IMR-90 (cell line): Measurements from ENCODE around the gene RBM34. TPM values are rescaled to one million over a fixed set of nuclear protein-coding genes. Genes with fewer than 3 reads are reported as not detected.
A peak's percentile ranks its signal among the peaks of the same experiment; 100 is the strongest.

Source experiments
- ATAC-seq: fragments of 200-7000 bp; cut with Tn5 transposase; 2 replicates; pipeline ENCODE4 v1.9.1; 2020; ENCODE audit warnings: low read depth, mild to moderate bottlenecking, moderate library complexity
- BruUV-seq: library from RNA; stranded (reverse); fragments of 400-500 nt; replicated peaks from 2 replicates; lab custom pipeline; 2021; lab: Mats Ljungman, UMichigan
- CTCF ChIA-PET: fragments of 300-600 bp; formaldehyde crosslinking; extraction: SDS; loops from one replicate; lab custom pipeline; 2021; ENCODE audit warnings: antibody characterized with exemption; lab: Yijun Ruan, JAX
- POLR2A ChIA-PET: fragments of 300-600 bp; sonication (Branson Sonifier 250); formaldehyde crosslinking; loops from one replicate; lab custom pipeline; 2022; ENCODE audit warnings: antibody characterized with exemption; ENCODE audit not compliant: unreplicated experiment; lab: Charles Lee
- DNase-seq: peaks from one replicate; pipeline ENCODE4 v3.0.0; 2013
- H2AFZ ChIP-seq: replicated peaks from 2 replicates; pipeline ENCODE3; 2013; ENCODE audit warnings: low read length, mild to moderate bottlenecking; ENCODE audit not compliant: poor library complexity
- H2AK5ac ChIP-seq: 2 replicates; pipeline ENCODE4 v1.6.1; 2013; ENCODE audit warnings: low read depth, low read length, inconsistent platforms
- H2AK9ac ChIP-seq: replicated peaks from 2 replicates; pipeline ENCODE3; 2013; ENCODE audit warnings: mild to moderate bottlenecking, low read depth, low read length, moderate library complexity; ENCODE audit not compliant: poor library complexity
- H2BK120ac ChIP-seq: 2 replicates; pipeline ENCODE4 v1.6.1; 2013; ENCODE audit warnings: low read depth, low read length, inconsistent platforms
- H2BK15ac ChIP-seq: 3 replicates; pipeline ENCODE4 v1.6.1; 2013; ENCODE audit warnings: low read depth, low read length, inconsistent platforms
- H2BK20ac ChIP-seq: 2 replicates; pipeline ENCODE4 v1.6.1; 2013; ENCODE audit warnings: low read depth, mild to moderate bottlenecking, inconsistent platforms, low read length, moderate library complexity
- H2BK5ac ChIP-seq: 2 replicates; pipeline ENCODE4 v1.6.1; 2013; ENCODE audit warnings: mild to moderate bottlenecking, low read depth, low read length, inconsistent platforms; ENCODE audit not compliant: poor library complexity, severe bottlenecking
- H3K14ac ChIP-seq: replicated peaks from 2 replicates; pipeline ENCODE4 v1.6.1; 2013; ENCODE audit warnings: low read depth, low read length, inconsistent platforms
- H3K18ac ChIP-seq: 2 replicates; pipeline ENCODE4 v1.6.1; 2013; ENCODE audit warnings: low read depth, low read length, control low read depth
- H3K23ac ChIP-seq: 2 replicates; pipeline ENCODE4 v1.6.1; 2013; ENCODE audit warnings: low read depth, low read length, inconsistent platforms
- H3K27ac ChIP-seq: 2 replicates; pipeline ENCODE4 v1.5.1; 2013; ENCODE audit warnings: mild to moderate bottlenecking, control low read depth, low read length; ENCODE audit not compliant: insufficient read depth
- H3K27me3 ChIP-seq: 2 replicates; pipeline ENCODE4 v1.6.1; 2013; ENCODE audit warnings: low read length; ENCODE audit not compliant: control insufficient read depth, insufficient read depth
- H3K36me3 ChIP-seq: 2 replicates; pipeline ENCODE4 v1.6.1; 2013; ENCODE audit warnings: low read length, mixed read lengths; ENCODE audit not compliant: control insufficient read depth, insufficient read depth
- H3K4ac ChIP-seq: 2 replicates; pipeline ENCODE4 v1.6.1; 2013; ENCODE audit warnings: low read depth, low read length, inconsistent platforms
- H3K4me1 ChIP-seq: 2 replicates; pipeline ENCODE4 v1.6.1; 2013; ENCODE audit warnings: low read length, mixed read lengths; ENCODE audit not compliant: control insufficient read depth, insufficient read depth
- H3K4me2 ChIP-seq: 2 replicates; pipeline ENCODE4 v1.6.1; 2013; ENCODE audit warnings: low read depth, mild to moderate bottlenecking, control low read depth, low read length, moderate library complexity
- H3K4me3 ChIP-seq: 2 replicates; pipeline ENCODE4 v1.5.1; 2013; ENCODE audit warnings: low read depth, mild to moderate bottlenecking, control low read depth, low read length, moderate library complexity; ENCODE audit not compliant: insufficient read depth
- H3K56ac ChIP-seq: 2 replicates; pipeline ENCODE4 v1.6.1; 2013; ENCODE audit warnings: low read length, inconsistent platforms; ENCODE audit not compliant: insufficient read depth; ENCODE audit errors: extremely low read depth
- H3K79me1 ChIP-seq, 2 experiments: 2 replicates each; pipeline ENCODE4 v1.6.1; 2013; ENCODE audit warnings: low read length in 2 of 2, inconsistent platforms in 1 of 2, low read depth in 1 of 2
- H3K9ac ChIP-seq: 2 replicates; pipeline ENCODE4 v1.6.1; 2013; ENCODE audit warnings: low read depth, low read length, control low read depth
- H3K9me1 ChIP-seq: 2 replicates; pipeline ENCODE4 v1.6.1; 2013; ENCODE audit warnings: low read length, inconsistent platforms; ENCODE audit not compliant: insufficient read depth
- H3K9me3 ChIP-seq: 2 replicates; pipeline ENCODE4 v1.6.1; 2013; ENCODE audit warnings: low read length; ENCODE audit not compliant: control insufficient read depth, insufficient read depth
- H4K20me1 ChIP-seq: 2 replicates; pipeline ENCODE4 v1.6.1; 2013; ENCODE audit warnings: low read length, inconsistent platforms; ENCODE audit not compliant: insufficient read depth
- H4K5ac ChIP-seq: 2 replicates; pipeline ENCODE4 v1.6.1; 2013; ENCODE audit warnings: mild to moderate bottlenecking, low read depth, low read length, control low read depth
- H4K8ac ChIP-seq, 2 experiments: 2 replicates each; pipeline ENCODE4 v1.6.1; 2013; ENCODE audit warnings: low read depth in 2 of 2, low read length in 2 of 2, control low read depth in 1 of 2, inconsistent platforms in 1 of 2
- H4K91ac ChIP-seq: 2 replicates; pipeline ENCODE4 v1.6.1; 2013; ENCODE audit warnings: low read depth, low read length, inconsistent platforms; ENCODE audit not compliant: insufficient read depth
- BHLHE40 ChIP-seq: fragments of 150-350 bp; IDR thresholded peaks from 2 replicates; pipeline ENCODE4 v1.6.1; 2016; ENCODE audit warnings: mild to moderate bottlenecking, low read depth, low read length
- RAD21 ChIP-seq: IDR thresholded peaks from 2 replicates; pipeline ENCODE4 v1.6.1; 2012; ENCODE audit warnings: low read length, improper control_type of control experiment
- SMC3 ChIP-seq: fragments of 150-350 bp; IDR thresholded peaks from 2 replicates; pipeline ENCODE4 v1.6.1; 2016; ENCODE audit warnings: low read depth, mild to moderate bottlenecking, antibody characterized with exemption, low read length, moderate library complexity
- WGBS, 2 experiments: methylation state at CpG; one replicate each; pipeline versions ENCODE4 v1.1.5 to v1.1.7; 2013; ENCODE audit warnings: missing lambda C conversion rate in 2 of 2; ENCODE audit not compliant: insufficient read length in 1 of 2; ENCODE audit errors: extremely low coverage in 2 of 2; 5-methylcytosine and 5-hydroxymethylcytosine counted together
- dilution Hi-C: fragments of 300-500 bp; cut with HindIII; formaldehyde crosslinking; loops from one replicate; pipeline ENCODE4 v1.14.3; 2018; ENCODE audit warnings: low sequenced_read_pairs; ENCODE audit not compliant: unreplicated experiment
- in situ Hi-C: fragments of 300-500 bp; cut with MboI; formaldehyde crosslinking; loops from 3 replicates; pipeline ENCODE4 v1.14.3; 2019; ENCODE audit warnings: low sequenced_read_pairs, inconsistent platforms, mixed read lengths
- intact Hi-C: fragments of 100-400 bp; cut with micrococcal nuclease; formaldehyde crosslinking; loops from 2 replicates; pipeline ENCODE4 v1.10.0; 2022
- polyA plus RNA-seq, 3 experiments: library from polyadenylated mRNA; depleted of rRNA; stranded (reverse); fragments of >200 nt; gene quantifications; 2 replicates each; pipeline ENCODE4 v1.2.3, GENCODE V29; 2012; ENCODE audit warnings: low replicate concordance in 1 of 3
- total RNA-seq: library from RNA; depleted of rRNA; stranded (reverse); fragments of >200 nt; gene quantifications from 2 replicates; pipeline ENCODE4 v1.2.3, GENCODE V29; 2012
- TF ChIP-seq, protein P1 (sequence below): conservative IDR thresholded peaks from 2 replicates; pipeline ENCODE4 v1.5.1; 2012; ENCODE audit warnings: mild to moderate bottlenecking, low read depth, low read length, improper control_type of control experiment

RBM34 gene
- total and polyA plus RNA-seq, 2 of the 4 experiments (the other 2 are of a cell fraction): 28.7 to 34.0 TPM

DNA sequence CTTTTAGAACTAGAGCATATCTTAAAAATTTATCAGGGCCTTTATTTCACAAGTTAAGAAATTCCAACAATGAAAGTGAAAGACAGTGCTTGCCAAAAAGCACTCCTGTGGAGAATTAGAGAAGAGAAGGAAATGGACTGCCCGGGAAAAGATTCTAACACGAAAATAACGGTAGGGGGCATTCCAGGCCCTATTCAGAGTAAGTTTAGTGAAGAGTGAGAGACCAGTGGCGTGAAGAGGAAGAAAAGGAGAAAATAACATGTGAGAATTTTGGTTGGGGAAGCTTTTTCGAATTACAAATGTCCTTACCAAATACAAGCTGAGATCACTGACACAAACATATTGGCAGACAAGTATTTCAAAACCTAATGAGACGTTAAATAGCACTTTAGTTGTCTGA lies 38.4 kb upstream of the RBM34 start:
- Histone ChIP-seq H3K9ac (no peak overlapping the region), H2BK15ac (no peak overlapping the region), H2BK5ac (no peak overlapping the region), H4K91ac (no peak overlapping the region), H2AK9ac (no peak overlapping the region), H3K27ac (no peak overlapping the region), H3K9me1 (no peaks in the 10 kb centered on the region), H3K9me3 (no peaks in the 10 kb centered on the region), H3K23ac (no peak overlapping the region), H3K14ac (no peak overlapping the region), H3K79me1 (peaks cover 3 to 7% of the 10 kb centered on the region in 2 experiments; a peak in 2 of 4 replicates), H3K27me3 (no peaks in the 10 kb centered on the region), H2BK20ac (no peak overlapping the region), H2AK5ac (no peak overlapping the region), H4K5ac (no peak overlapping the region), H3K4ac (no peak overlapping the region), H2BK120ac (no peak overlapping the region), H3K36me3 (peaks cover 7% of the 10 kb centered on the region; the same call in 1 of the 2 replicates), H3K56ac (no peak overlapping the region), H3K4me1 (no peaks in the 10 kb centered on the region), H2AFZ (no peak overlapping the region), H3K4me2 (no peak overlapping the region), H4K20me1 (no peaks in the 10 kb centered on the region), H4K8ac (no peak overlapping the region), H3K4me3 (no peak overlapping the region), H3K18ac (no peak overlapping the region)
- 14% methylated on average over 3 of the region's 6 CpGs; no CpG with 5 or more reads in 1 of the 2 experiments for WGBS, 2 experiments
- ATAC-seq: 0 out of 2 replicates have a peak, but pooled peaks have one; percentile 35
- dilution Hi-C loops (no loop called here), intact Hi-C loops (loop anchor here (5.0 kb wide), 1 partner anchor 218 kb away; no protein-coding TSS in a partner anchor), in situ Hi-C loops (no loop called here)
- TF ChIP-seq, protein P1, sequence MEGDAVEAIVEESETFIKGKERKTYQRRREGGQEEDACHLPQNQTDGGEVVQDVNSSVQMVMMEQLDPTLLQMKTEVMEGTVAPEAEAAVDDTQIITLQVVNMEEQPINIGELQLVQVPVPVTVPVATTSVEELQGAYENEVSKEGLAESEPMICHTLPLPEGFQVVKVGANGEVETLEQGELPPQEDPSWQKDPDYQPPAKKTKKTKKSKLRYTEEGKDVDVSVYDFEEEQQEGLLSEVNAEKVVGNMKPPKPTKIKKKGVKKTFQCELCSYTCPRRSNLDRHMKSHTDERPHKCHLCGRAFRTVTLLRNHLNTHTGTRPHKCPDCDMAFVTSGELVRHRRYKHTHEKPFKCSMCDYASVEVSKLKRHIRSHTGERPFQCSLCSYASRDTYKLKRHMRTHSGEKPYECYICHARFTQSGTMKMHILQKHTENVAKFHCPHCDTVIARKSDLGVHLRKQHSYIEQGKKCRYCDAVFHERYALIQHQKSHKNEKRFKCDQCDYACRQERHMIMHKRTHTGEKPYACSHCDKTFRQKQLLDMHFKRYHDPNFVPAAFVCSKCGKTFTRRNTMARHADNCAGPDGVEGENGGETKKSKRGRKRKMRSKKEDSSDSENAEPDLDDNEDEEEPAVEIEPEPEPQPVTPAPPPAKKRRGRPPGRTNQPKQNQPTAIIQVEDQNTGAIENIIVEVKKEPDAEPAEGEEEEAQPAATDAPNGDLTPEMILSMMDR: peak; percentile 38
- TF ChIP-seq RAD21: peak; percentile 30
- no peak for TF ChIP-seq BHLHE40
- TF ChIP-seq SMC3: peak; percentile 21; the same call in 1 of the 2 replicates
- DNase-seq: peak; percentile 33
- no TSS peak for BruUV-seq
- ChIA-PET CTCF (no interaction called here), POLR2A (no interaction called here)
